Suprapubic skin (tissue), 4 donors: Measurements from ENCODE around the gene H2BW2.

ENCODE experiments used
- EP300 ChIP-seq: sonication (generic); formaldehyde crosslinking; IDR thresholded peaks from one replicate; pipeline ENCODE4 v1.6.1; 2017; ENCODE audit warnings: antibody characterized with exemption
- POLR2A ChIP-seq, 2 donors: fragments of 450-650 bp; IDR thresholded peaks; one replicate each; pipeline ENCODE4 v1.6.1; 2017; ENCODE audit warnings: antibody characterized with exemption in 2 of 2, mild to moderate bottlenecking in 2 of 2, moderate library complexity in 2 of 2
- POLR2AphosphoS5 ChIP-seq, 3 donors: sonication (generic); formaldehyde crosslinking; IDR thresholded peaks; one replicate each; pipeline ENCODE4 v1.6.1; 2017; ENCODE audit warnings: antibody characterized with exemption in 3 of 3

- TF ChIP-seq EP300 = no peak
- no peak for TF ChIP-seq POLR2AphosphoS5 (IDR thresholded peaks at IDR 0.05)
- TF ChIP-seq POLR2A (IDR thresholded peaks at IDR 0.05) = no peak
Measured at GRCh38 chrX:104039689-104040505, at the start of gene H2BW2.
